ENCODE data around the gene WDR90.

DNA sequence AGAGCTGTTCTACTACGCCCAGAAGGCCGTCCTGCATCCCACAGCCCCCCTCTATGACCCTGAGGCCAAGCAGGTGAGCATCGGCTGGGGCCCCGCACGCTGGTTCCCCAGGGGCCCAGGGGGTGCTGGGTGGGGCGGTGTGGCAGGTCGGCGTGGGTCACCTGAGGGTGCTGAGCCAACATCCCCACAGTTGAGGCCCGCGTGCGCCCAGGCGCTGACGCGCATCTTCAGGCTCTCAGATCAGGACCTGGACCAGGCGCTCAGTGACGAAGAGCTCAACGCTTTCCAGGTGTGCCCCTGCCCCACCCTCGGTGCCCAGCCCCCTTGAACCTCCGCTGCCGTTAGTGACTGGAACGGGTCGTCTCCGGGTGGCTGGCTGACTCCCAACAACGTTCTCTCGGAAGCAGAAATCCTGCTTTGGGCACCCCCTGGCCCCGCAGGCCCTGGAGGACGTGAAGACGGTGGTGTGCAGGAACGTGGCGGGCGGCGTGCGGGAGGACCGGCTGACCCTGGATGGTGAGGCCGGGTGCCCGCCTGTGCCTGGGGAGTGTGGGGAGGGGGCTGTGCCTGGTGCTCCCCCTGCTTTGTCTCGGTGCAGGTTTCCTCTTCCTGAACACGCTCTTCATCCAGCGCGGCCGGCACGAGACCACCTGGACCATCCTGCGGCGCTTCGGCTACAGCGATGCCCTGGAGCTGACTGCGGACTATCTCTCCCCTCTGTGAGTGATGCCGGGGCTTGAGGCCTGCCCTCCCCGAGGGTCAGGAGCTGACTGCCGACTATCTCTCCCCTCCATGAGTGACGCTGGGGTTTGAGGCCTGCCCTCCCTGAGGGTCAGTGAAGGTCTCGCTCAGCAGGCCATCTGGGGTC, 21.6 kb downstream of the WDR90 start:
- no peak for TF ChIP-seq EZH2 (IDR thresholded peaks at IDR 0.05; ENCODE audit: low read depth)
- TF ChIP-seq, protein P1, sequence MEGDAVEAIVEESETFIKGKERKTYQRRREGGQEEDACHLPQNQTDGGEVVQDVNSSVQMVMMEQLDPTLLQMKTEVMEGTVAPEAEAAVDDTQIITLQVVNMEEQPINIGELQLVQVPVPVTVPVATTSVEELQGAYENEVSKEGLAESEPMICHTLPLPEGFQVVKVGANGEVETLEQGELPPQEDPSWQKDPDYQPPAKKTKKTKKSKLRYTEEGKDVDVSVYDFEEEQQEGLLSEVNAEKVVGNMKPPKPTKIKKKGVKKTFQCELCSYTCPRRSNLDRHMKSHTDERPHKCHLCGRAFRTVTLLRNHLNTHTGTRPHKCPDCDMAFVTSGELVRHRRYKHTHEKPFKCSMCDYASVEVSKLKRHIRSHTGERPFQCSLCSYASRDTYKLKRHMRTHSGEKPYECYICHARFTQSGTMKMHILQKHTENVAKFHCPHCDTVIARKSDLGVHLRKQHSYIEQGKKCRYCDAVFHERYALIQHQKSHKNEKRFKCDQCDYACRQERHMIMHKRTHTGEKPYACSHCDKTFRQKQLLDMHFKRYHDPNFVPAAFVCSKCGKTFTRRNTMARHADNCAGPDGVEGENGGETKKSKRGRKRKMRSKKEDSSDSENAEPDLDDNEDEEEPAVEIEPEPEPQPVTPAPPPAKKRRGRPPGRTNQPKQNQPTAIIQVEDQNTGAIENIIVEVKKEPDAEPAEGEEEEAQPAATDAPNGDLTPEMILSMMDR (conservative IDR thresholded peaks at IDR 0.05): no peak
